Measurements from ENCODE around the gene PRG3.
"Not testable (repeated sequence)": the region's sequence is repeated elsewhere in the genome, so short reads cannot be mapped to it uniquely, and the experiment has no call there.

The PRG3 gene

GRCh38 chr11:57390535-57390934 lies 9.6 kb upstream of the PRG3 start, which contains the start of gene PRG2:
Gene PRG2, minus strand, starts transcription at chr11:57390650. Its CDS starts 706 bp downstream, at chr11:57389944.
- no peak for DNase-seq (ENCODE audit: low read depth in 2 of 2)

DNA sequence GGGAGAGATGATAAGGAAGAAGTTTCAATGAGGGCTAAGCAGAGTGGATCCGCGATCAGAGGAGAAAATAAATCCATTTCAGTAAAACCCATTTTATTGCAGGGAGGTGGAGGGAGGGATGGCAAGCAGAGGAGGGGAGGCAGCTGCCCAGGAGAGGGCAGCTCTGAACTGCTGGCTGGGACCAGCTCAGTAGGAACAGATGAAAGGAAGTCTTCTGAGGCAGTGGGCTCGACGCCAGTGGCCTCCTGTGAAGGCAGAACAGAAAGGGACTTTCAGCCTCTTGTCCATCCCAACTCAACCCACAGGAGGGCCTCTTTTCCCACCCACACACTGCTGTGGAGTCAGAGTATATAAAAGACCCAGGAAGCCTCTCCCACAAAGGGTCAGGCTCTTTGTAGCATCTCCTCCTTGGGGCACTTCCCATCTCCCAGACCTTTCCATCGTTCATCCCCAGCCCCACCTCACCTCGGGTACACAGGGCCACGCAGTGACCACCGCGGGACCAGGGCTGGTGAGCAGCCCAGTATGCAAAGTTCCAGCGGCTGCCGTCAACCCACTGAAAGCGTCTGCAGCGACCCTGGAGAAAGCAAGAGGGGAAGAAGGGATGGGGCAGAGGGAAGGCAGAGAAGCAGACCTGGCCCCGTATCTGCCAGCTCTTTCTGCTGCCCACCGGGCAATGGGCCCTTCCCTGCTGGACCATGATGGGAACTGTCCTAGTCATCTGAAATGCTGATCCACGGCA lies 6.5 kb upstream of the PRG3 start:
- DNase-seq (ENCODE audit: low read depth in 2 of 2): no peak

- DNase-seq (ENCODE audit: low read depth in 2 of 2): no peak
Measured at GRCh38 chr11:57386178-57386940, 5.4 kb upstream of the PRG3 start.

DNA sequence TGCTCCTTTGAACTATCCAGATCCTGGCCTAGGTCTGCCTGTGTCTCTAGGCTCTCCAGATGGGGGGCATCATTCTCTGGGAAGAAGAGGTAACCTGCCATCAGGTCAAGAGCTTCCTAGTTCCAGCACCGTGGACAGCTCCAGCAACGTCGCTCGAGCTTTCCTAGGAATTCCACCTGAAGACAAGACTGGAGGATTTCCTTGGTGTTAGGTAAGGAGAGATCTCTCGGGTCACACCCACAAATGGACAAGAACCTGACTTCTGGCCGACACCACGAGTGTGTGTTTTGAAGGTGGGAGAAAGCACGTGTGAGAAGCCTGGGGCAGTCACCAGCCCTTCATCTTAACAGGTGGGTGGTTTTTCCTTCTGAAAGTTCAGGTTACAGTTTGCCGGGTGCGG lies 1.2 kb downstream of the PRG3 start:
- no peak for DNase-seq (ENCODE audit: low read depth in 2 of 2)

- DNase-seq (ENCODE audit: low read depth in 2 of 2): no peak
Measured at GRCh38 chr11:57378186-57378585, 2.8 kb downstream of the PRG3 start.

- no peak for DNase-seq (ENCODE audit: low read depth in 2 of 2)
Measured at GRCh38 chr11:57377107-57377506, 3.8 kb downstream of the PRG3 start.

- no peak for DNase-seq (ENCODE audit: low read depth in 2 of 2)
Measured at GRCh38 chr11:57376095-57377090, 4.6 kb downstream of the PRG3 start.

GRCh38 chr11:57375490-57375889 lies 5.5 kb downstream of the PRG3 start:
- DNase-seq (ENCODE audit: low read depth in 2 of 2): no peak

DNA sequence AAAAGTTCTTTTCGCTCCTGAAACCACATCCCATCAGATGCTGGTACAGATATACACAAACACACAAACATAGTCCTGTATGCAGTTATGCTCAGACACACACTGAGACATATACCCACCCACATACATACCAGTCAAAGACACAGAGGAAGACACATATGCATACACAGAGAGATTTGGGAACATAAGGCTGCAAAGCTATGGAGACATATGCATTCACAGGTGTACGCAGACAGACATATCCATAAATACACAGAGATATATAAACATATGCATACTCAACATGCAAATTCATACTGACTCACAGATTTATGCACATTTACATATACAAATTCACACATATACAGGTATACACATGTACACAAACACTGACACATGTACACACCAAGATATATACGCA lies 6.0 kb downstream of the PRG3 start:
- DNase-seq (ENCODE audit: low read depth in 2 of 2): no peak

GRCh38 chr11:57373146-57373545 lies 7.8 kb downstream of the PRG3 start:
- DNase-seq (ENCODE audit: low read depth in 2 of 2): no peak

- no peak for DNase-seq (ENCODE audit: low read depth in 2 of 2)
Measured at GRCh38 chr11:57370941-57371340, 10.0 kb downstream of the PRG3 start.

GRCh38 chr11:57370251-57370650 lies 10.7 kb downstream of the PRG3 start:
- no peak for DNase-seq (ENCODE audit: low read depth in 2 of 2)

- DNase-seq (ENCODE audit: low read depth in 2 of 2): no peak
Measured at GRCh38 chr11:57368845-57369232, 12.1 kb downstream of the PRG3 start.

DNA sequence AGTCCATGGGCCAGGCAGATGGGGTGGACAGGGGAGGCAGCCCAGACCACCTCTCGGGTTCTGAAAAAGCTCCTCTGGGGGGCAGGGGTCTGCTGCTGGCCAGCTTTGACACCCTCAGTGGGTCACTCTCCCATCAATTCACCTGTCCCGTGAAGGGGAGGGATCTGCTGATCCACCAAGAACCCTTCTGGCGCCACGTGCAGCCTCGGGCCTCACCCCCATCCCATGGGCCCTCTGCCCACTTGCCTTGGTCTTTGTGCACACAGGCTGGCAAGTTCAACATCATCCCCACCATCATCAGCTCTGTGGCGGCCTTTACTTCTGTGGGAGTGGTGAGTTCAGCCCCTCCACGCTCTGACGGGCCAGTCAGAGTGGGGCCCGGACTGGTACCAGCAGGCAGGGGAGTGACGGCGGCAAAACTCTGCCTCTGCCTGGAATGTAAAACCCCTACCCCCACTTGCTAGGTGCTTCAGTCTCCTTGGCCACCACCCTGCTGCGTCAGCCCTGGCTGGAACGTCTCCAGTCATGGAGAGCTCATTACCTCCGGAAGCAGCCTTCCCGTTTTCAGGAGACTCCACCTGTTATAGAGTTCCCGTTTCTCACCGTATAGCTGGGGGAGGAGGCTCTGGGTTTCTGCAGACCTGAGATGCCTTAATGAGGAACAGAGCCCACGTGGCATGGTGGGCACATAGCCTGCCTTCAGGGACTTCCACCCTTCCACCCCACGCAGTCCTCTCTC lies 12.7 kb downstream of the PRG3 start:
- DNase-seq (ENCODE audit: low read depth in 2 of 2): no peak

GRCh38 chr11:57364851-57365660 lies 15.9 kb downstream of the PRG3 start:
- no peak for DNase-seq (ENCODE audit: low read depth in 2 of 2)

DNA sequence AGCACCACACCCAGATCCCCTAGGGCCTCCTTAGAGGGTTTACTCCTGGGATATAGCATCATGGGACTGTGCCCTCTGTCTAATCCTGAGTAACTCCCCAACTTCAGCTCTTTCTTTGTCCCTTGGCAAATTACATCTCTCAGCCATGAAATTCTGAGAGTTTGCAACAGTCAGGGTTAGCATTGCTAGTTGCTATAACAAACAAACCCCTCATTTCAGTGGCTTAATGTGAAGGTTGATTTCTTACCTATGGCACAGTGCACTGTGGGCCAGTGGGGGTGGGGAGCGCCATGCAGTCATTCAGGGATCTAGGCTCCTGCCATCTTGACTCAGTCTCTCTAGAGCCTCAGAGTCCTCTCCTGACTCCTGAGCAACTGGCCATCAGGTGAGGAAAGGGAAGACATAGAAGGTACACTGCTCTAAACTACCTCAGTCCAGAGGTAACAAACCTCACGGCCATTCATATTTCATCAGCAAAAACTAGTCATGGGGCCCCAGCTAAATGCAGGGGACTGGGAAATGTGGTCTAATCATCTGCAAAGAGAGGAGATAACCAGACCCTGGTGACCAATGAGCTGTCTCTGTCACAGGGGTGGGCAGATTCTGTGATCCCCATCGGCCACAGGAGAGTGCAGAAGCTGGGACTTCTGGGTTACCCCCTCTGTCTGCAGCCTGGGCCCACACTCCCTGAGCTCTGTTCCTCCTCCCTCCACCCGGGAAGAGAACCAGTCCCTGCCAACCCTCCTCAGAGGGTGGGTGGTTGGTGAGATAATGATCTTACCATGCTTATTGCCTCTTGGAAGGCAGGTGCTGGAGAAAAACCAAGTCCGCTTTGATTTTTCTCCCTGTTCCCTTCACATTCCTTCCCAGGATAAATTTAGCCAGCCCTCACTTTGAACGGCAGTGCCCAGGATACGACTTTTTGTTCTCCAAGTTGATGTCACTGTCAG lies 17.5 kb downstream of the PRG3 start:
- DNase-seq (ENCODE audit: low read depth in 2 of 2): no peak

DNA sequence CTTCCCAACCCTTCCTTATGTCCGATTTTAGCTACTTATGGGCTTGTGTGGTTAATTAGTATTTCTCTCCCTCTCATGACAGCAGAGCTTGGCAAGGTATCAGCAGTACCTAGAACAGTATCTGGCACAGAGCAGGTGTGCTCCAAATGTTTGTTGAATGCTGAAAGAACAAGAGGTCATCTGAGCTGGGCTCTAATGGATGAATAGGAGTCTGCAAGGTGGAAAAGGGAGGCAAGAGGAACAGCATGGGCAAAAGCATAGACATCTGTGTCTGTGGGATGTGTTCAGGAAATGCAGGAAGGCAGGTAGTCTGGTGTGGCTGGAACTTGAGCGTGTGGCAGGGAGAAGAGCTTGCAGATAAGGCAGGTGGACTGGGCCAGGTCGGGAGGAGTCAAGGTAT lies 19.0 kb downstream of the PRG3 start:
- DNase-seq (ENCODE audit: low read depth in 2 of 2): no peak

- not testable (repeated sequence) for DNase-seq (ENCODE audit: low read depth in 2 of 2)
Measured at GRCh38 chr11:57361420-57361819, 19.5 kb downstream of the PRG3 start.

GRCh38 chr11:57360991-57361390 lies 20.0 kb downstream of the PRG3 start:
- no peak for DNase-seq (ENCODE audit: low read depth in 2 of 2)
